Mesenteric fat pad (tissue), 1 donor: Measurements from ENCODE around the gene CLASP2. TPM values are rescaled to one million over a fixed set of nuclear protein-coding genes. Genes with fewer than 3 reads are reported as not detected.

Source experiments
- DNase-seq: peaks from one replicate; pipeline ENCODE4 v3.0.0-alpha.2; 2020; ENCODE audit warnings: low spot score
- total RNA-seq: library from RNA; stranded (reverse); fragmentation: NEBNext Ultra II Directional; extraction: Animal tissue kit (Norgen Biotek cat#: 25700); gene quantifications from one replicate; pipeline ENCODE4 v1.2.1, GENCODE V29; 2021
- donor health status: DM: yes; HTN: yes; CAD: no.

Gene CLASP2
- total RNA-seq, 1 donor from 2014 or later: 41.1 TPM

- no peak for DNase-seq
Observed at GRCh38 chr3:33639889-33640288, 78.2 kb downstream of the CLASP2 start.

DNA sequence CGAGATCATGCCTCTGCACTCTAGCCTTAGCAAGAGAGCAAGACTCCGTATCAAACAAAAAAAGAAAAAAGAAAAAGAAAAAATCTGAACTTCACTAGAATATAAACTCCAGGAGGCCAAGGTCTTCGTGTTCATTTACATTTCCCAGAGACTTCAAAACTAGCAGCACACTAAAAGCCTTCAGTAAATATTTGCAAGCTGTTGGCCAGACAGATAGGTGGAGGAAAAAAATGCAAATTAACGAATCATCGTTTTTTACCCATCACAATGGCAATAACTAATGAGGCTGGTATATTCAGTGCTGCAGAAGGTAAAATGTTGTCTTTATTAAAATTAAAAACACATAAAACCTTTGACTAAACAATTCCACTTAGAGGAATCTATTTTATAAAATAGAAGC, 80.6 kb downstream of the CLASP2 start:
- DNase-seq: no peak

DNA sequence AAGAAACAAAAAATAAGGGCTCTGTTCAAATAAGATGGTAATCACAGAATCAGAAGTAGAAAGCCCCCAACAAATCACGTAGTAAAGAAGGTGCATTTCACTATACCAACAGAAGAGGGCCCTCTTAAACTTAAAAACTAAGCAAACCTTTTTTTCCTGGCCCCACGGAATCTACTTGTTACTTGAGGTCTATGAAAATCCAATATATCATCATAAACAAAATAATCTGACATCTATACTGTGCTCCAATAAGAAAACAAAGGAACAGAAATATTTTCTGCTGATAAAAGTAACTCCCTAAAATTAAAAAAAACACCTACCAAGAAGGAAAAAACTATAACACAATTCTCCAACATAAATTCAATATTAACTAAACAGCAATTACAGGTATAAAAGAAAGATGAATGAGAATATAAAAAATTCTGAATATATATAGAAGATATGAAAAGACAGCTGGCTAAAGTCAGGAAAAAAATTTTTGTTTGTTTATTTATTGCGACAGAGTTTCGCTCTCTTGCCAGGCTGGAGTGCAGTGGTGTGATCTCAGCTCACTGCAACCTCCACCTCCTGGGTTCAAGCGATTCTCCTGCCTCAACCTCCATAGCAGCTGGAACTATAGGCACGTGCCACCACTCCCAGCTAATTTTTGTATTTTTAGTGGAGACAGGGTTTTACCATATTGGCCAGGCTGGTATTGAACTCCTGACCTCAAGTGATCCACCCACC, 81.8 kb downstream of the CLASP2 start:
- DNase-seq: no peak

- no peak for DNase-seq
Observed at GRCh38 chr3:33634262-33634661, 83.8 kb downstream of the CLASP2 start.

- no peak for DNase-seq
Observed at GRCh38 chr3:33629219-33629618, 88.8 kb downstream of the CLASP2 start.

DNA sequence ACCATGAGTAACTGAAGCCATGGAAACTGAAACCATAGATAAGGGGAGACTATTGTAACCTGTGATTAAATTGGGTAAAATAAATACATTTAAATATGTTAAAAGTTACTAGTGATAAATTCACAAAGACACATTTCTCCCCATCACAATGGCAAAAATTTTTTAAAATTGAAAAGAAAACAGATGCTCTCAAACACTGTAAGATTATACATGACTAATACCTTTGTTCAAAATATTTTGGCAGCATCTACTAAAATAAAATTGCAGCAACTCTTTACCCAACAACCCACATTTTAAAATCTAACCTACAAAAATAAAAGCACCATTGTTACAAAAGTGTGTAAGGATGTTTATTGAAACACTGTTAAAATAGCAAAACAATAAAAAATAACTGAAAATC, 93.3 kb downstream of the CLASP2 start:
- no peak for DNase-seq

DNA sequence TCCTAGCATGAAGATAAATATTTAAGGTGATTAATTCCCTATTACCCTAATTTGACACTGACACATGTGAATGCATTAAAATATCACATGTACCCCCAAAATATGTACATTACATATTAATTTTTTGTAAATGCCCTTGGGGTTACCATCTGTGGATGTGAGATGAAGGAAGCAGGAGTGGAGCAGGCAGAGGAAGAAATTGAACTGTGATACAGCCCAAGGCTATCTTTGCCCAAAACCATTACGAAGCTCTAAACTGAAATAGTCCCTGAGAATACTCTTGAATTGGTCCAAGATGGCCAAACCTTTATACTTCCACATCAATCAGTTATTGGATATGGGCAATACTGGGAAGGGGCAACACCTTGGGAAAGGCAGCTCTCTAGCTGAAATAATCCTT, 105.0 kb downstream of the CLASP2 start:
- DNase-seq: no peak

- no peak for DNase-seq
Observed at GRCh38 chr3:33612607-33613006, 105.4 kb downstream of the CLASP2 start.

DNA sequence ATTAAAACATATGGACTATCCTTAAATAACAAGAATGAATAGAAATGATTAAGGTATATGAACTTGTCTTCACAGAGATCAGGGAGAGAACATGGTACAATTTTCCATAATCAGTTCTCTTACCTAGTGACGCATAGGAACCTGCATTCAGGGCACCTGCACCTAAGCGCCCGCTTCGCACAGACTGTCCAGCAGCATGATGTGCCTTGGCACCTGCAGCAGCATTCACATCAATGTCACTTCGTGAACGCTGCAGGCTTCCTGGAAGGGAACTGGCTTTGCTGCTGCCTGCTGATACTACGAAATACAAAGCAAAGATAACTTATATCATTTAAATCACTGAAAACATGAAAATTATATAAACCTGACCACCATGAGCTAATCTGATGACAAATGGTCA, 115.2 kb downstream of the CLASP2 start:
- DNase-seq: no peak

DNA sequence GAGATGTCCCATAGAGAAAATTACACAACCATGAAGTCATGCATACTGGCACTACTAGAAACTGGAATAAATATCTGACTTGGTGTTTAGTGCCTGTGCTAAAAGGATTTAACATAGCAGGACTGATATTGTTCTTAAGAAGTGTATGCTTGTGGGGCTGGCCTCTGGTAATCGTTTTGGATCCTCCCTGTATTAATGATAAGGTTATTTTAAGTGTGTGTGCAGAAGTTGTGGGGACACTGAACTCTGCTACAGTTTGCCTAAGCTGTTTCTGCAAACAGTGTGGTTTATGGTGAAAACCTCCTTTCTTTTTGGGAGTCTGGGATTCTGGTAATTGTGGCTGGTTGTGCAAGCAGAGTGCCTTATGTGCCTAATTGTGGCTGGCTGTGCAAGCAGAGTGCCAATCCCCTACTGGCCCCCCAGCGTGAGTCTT, 120.8 kb downstream of the CLASP2 start:
- DNase-seq: no peak

- no peak for DNase-seq
Observed at GRCh38 chr3:33592999-33593398, 125.1 kb downstream of the CLASP2 start.

DNA sequence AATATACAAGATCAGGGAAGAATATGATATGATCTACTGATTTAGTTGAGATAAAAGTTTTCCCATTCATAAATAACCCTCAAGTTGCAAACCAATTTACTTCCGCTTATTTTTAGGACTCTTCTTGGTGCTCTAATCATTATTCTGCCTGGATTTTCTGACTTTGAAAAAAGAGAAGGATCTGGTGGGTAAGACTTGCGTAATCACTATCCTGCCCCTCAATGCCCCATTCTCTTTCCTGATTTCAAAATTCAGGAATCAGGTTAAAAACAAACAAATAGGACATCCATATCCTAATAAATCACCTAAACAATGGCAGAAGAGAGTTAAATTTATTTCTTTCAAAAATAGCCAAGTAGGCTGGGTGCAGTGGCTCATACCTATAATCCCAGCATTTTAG, 127.5 kb downstream of the CLASP2 start:
- DNase-seq: no peak

- no peak for DNase-seq
Observed at GRCh38 chr3:33586402-33586801, 131.7 kb downstream of the CLASP2 start.

GRCh38 chr3:33582234-33582633, 135.8 kb downstream of the CLASP2 start:
- no peak for DNase-seq

DNA sequence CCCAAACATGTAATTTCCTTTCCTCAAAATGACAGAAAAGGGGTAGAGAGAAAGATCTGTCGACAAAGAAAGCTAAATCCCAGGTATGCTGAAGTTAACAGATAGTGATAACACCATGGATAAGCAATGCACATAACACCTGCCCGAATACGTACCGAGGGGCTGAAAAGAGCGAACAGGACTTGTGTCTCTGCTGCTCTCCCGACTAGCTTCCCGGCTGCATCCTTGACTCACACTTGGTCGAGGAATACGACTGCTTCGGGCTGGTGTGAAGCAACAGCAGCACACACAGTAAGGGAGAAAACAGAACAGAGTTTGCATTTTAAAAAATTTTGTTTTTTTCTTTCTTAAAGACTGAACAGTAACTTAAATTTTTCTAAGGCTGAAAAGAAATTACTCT, 136.4 kb downstream of the CLASP2 start:
- no peak for DNase-seq

DNA sequence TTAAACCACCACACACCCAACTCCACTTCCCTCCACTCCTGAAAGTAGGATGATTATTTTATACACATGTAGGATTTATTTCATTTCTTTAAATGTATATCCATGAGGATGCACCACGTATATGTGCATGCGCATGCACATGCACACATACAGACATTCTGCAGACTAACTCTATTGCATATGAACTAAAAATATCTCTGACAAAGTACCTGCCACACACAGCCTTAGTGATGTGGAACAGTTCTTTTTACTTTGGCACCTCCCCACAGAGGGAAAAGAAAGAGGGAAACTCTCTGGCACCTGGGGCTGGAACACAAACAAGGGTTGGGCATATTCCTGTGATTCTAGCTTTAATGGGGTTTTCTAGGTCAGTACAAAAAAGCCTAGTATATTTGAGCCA, 138.2 kb downstream of the CLASP2 start:
- DNase-seq: no peak

DNA sequence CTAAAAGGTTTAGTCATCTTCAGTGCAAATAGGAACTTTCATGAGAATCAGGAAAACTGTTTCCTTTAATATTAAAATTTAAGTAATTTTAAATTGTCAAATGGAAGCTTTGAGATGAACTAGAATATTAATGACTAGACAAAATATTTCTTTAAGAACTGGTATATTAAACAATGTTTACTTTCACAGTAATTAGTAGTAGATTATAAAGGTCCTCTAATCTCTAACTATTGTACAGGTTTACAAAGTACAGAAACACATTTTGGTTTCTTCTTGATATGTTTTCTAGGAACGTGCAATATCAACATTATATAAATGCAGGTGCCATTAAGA, 138.9 kb downstream of the CLASP2 start:
- DNase-seq: no peak

GRCh38 chr3:33578325-33579177, 139.5 kb downstream of the CLASP2 start:
- no peak for DNase-seq

GRCh38 chr3:33577588-33577987, 140.5 kb downstream of the CLASP2 start:
- no peak for DNase-seq

DNA sequence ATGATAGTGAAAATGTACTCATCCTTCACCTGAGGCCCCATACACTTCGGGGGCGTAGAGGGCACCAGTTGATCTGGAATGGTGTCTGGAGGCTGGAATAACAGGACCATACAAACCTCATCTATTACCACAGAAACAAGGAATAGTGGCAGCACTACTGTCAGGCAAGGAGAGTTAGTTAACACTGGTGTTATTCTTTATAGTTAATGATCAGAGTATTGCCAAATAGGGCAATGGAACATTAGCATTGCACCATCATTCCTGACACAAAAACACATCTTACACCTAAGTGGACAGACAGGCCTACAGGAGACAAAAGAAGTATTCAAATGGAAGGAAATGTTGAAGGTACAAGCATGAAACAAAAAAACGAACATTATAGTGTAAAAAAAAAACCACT, 140.9 kb downstream of the CLASP2 start:
- no peak for DNase-seq

DNA sequence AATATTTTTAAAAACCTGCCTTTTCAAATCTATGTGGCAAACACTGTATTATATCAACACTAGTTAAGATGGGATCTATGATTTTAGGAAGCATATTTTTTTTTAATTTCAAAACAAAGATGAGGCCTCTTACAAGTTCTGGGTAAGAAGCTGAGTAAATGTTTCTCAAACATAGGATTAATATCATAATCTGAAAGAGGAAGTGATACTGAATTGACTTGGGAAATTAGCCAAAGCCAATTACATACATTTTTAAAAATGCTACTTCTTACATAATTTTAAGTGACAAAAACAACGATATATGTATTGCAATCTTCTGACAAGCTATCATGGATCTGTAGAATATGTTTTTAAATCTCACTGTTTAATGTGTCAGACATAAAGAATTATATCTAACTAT, 142.7 kb downstream of the CLASP2 start:
- DNase-seq: no peak

DNA sequence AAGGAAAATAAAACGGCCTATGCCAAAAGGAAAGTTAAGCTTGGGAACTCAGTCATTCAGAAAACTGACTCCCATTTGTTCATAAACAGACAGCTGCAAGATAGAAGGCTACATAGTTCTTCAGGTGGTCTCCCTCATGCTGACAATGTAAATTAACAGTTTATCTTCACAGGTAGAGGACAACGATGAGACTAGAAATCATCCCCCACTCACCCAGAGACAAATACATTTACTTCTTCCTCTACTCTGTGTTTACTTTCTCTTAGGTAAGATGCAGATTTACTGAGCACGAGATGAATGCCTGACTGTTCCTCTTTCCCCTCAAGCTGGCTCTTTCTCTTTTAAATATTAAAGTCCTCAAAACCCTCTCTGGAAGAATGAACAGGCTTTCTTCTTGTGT, 160.2 kb downstream of the CLASP2 start:
- DNase-seq: no peak

GRCh38 chr3:33557279-33557678, 160.8 kb downstream of the CLASP2 start:
- no peak for DNase-seq
